Psoas muscle (tissue), 8 donors: ENCODE measurements around the gene NTSR2. TPM values are rescaled to one million over a fixed set of nuclear protein-coding genes. Genes with fewer than 3 reads are reported as not detected.
A peak's percentile ranks its signal among the peaks of the same experiment; 100 is the strongest.

ENCODE experiments used
- ATAC-seq, 4 donors: fragments of 200-7000 bp; cut with Tn5 transposase; one replicate each; pipeline ENCODE4 v1.9.1; 2020; ENCODE audit warnings: moderate library complexity in 3 of 4, mild to moderate bottlenecking in 2 of 4
- DNase-seq, 2 donors: peaks; one replicate each; pipeline ENCODE4 v3.0.0-alpha.2; 2020
- H3K27ac ChIP-seq: fragments of 200-600 bp; one replicate; pipeline ENCODE4 v1.8.0; 2022
- H3K27me3 ChIP-seq, 3 donors: fragments of 200-600 bp in 1 of 3; one replicate each; pipeline versions ENCODE4 v1.6.1 to v1.8.0; 2013 to 2022; ENCODE audit warnings: low read length in 2 of 3, mild to moderate bottlenecking in 2 of 3, moderate library complexity in 1 of 3; ENCODE audit not compliant: insufficient read depth in 3 of 3
- H3K36me3 ChIP-seq, 2 donors: fragments of 200-600 bp in 1 of 2; one replicate each; pipeline versions ENCODE4 v1.6.1 to v1.8.0; 2013 to 2022; ENCODE audit warnings: low read depth in 1 of 2, mild to moderate bottlenecking in 1 of 2, moderate library complexity in 1 of 2; ENCODE audit not compliant: insufficient read depth in 1 of 2
- H3K4me1 ChIP-seq: fragments of 200-600 bp; one replicate; pipeline ENCODE4 v1.8.0; 2022
- H3K4me3 ChIP-seq: fragments of 200-600 bp; one replicate; pipeline ENCODE4 v1.8.0; 2022; ENCODE audit warnings: mild to moderate bottlenecking
- H3K9me3 ChIP-seq: fragments of 200-600 bp; one replicate; pipeline ENCODE4 v1.8.0; 2022
- WGBS, 3 donors: extraction: QIAGEN DNeasy Blood & Tissue Kit; methylation state at CpG; one replicate each; pipeline versions ENCODE4 v1.1.6 to v1.1.7; 2013; 5-methylcytosine and 5-hydroxymethylcytosine counted together
- intact Hi-C, 2 donors: fragments of 100-400 bp; cut with DNase I; formaldehyde crosslinking; loops; one replicate each; pipeline versions ENCODE4 v1.11.0 to v1.14.2; 2022
- polyA plus RNA-seq, 3 donors: library from polyadenylated mRNA; stranded (reverse); fragments of 200-250 nt; gene quantifications; one replicate each; pipeline ENCODE4 v1.2.3, GENCODE V29; 2013
- total RNA-seq, 4 donors: library from RNA; stranded (reverse); fragmentation: NEBNext Ultra II Directional in 2 of 4; extraction: Animal tissue kit (Norgen Biotek cat#: 25700) in 2 of 4; gene quantifications; one replicate each; pipeline versions ENCODE4 v1.2.1 to v1.2.4, GENCODE V29; 2021 to 2023
- TF ChIP-seq, protein P1 (sequence below): fragments of 200-600 bp; IDR thresholded peaks from one replicate; pipeline ENCODE4 v1.8.0; 2022; ENCODE audit warnings: antibody characterized with exemption
- donor health status: healthy with polysubstance abuse.
- donor health status: DM: no; HTN: no; CAD: no; lungs with moderate emphysema.
- donor health status: Bipolar disorder and iron deficiency.
- donor health status: healthy.
- donor health status: DM: yes; HTN: yes; CAD: no.
- donor health status: DM: no; HTN: no; CAD: no.
- donor health status: DM: no; HTN: no; CAD: no.
- donor health status: DM: yes; HTN: yes; CAD: no.

The NTSR2 gene
- total and polyA plus RNA-seq, 7 donors: 0.18 to 0.97 (median 0.35) TPM; not detected in 1

DNA sequence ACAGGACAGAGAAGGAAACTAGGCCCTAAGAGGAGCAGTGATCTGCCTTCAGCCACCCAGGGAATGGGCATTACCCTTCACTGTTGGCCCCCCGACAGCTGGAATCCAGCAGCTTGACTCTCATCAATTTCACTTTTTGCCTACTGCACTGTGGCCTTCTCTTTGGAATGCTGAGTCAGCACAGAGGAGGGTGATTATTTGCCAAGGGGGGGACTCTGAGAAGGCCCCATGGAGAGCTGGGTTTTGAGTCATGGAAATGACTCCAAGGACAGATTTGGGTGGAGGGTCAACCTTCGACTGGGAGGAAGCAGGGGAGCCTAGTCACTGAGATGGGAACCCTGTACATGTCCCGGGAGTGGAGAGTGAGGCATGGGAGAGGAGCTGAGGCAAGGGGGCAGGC lies 38.1 kb upstream of the NTSR2 start:
- H3K9me3 ChIP-seq: no peaks in the 10 kb centered on the region
- H3K27ac ChIP-seq: no peak overlapping the region
- H3K4me3 ChIP-seq: no peak overlapping the region
- WGBS, 3 donors: 91 to 94% (median 94%) methylated on average over 3 of the region's 3 CpGs
- H3K36me3 ChIP-seq: no peaks in the 10 kb centered on the region
- TF ChIP-seq, protein P1, sequence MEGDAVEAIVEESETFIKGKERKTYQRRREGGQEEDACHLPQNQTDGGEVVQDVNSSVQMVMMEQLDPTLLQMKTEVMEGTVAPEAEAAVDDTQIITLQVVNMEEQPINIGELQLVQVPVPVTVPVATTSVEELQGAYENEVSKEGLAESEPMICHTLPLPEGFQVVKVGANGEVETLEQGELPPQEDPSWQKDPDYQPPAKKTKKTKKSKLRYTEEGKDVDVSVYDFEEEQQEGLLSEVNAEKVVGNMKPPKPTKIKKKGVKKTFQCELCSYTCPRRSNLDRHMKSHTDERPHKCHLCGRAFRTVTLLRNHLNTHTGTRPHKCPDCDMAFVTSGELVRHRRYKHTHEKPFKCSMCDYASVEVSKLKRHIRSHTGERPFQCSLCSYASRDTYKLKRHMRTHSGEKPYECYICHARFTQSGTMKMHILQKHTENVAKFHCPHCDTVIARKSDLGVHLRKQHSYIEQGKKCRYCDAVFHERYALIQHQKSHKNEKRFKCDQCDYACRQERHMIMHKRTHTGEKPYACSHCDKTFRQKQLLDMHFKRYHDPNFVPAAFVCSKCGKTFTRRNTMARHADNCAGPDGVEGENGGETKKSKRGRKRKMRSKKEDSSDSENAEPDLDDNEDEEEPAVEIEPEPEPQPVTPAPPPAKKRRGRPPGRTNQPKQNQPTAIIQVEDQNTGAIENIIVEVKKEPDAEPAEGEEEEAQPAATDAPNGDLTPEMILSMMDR: no peak
- ATAC-seq (no peak), DNase-seq (no peak)
- intact Hi-C loops: no loop called here
- no peaks in the 10 kb centered on the region for H3K27me3 ChIP-seq
- peaks cover 15% of the 10 kb centered on the region for H3K4me1 ChIP-seq

DNA sequence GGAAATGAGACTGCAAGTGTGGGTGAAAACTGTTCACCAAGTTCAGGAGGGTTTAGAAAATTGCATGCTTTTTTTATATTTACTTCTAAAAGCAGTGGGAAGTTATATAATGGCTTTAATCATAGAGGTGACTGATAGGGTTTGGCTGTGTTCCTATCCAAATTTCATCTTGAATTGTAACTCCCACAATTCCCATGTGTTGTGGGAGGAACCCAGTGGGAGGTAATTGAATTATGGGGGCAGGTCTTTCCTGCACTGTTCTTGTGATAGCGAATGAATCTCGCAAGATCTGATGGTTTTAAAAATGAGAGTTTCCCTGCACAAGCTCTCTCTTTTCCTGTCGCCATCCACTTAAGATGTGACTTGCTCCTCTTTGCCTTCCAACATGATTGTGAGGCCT lies 35.7 kb upstream of the NTSR2 start:
- no peaks in the 10 kb centered on the region for H3K27me3 ChIP-seq
- DNase-seq: no peak
- H3K4me1 ChIP-seq: peaks cover 11% of the 10 kb centered on the region
- no peak overlapping the region for H3K4me3 ChIP-seq
- H3K27ac ChIP-seq: no peak overlapping the region
- TF ChIP-seq, protein P1: no peak
- no peak for ATAC-seq
- intact Hi-C loops: no loop called here
- WGBS, 3 donors: 91 to 96% (median 93%) methylated on average over 3 of the region's 3 CpGs
- no peaks in the 10 kb centered on the region for H3K36me3 ChIP-seq
- no peaks in the 10 kb centered on the region for H3K9me3 ChIP-seq

DNA sequence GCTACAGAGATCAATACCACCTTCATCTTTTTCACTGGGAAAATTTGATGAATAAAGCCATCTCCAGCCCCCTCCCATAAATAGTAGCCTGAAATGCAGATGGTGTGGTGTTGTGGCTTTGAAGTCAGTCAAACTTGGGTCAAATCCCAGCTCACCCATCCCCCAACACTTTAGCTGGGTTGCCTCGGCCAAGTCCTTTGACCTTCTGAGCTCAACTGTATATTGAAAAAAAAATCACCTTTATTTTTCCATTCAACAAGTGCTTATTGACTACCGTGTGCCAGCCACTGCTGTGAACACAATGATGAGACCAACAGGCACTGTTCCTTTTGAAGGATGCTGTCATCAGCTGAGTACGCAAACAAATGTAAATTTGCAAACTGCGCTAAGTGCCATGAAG lies 35.1 kb upstream of the NTSR2 start:
- Histone ChIP-seq H3K36me3 (no peaks in the 10 kb centered on the region), H3K4me3 (no peak overlapping the region), H3K27me3 (no peaks in the 10 kb centered on the region), H3K9me3 (no peaks in the 10 kb centered on the region), H3K4me1 (peaks cover 9% of the 10 kb centered on the region), H3K27ac (no peak overlapping the region)
- ATAC-seq: no peak
- TF ChIP-seq, protein P1: no peak
- DNase-seq: no peak
- WGBS, 3 donors: 79 to 85% (median 82%) methylated on average over 4 of the region's 4 CpGs
- intact Hi-C loops: no loop called here

DNA sequence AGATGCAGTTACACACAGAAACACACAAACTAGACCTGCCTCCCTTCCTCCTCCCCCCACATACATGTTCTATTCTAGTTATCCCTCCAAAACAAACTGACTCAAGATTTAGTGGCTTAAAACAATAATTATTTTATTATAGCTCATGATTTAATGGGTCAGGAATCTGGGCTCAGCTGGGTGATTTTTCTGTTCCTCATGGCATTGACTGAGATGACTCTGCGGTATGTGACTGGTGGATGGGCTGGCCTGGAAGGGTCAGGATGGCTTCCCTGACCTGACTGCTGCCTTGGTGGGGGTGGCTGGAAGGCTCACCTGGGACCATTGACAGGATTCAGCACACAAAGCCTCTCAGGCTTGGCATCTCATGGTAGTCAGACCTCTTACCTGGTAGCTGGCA lies 33.7 kb upstream of the NTSR2 start:
- Histone ChIP-seq H3K4me1 (peaks cover 15% of the 10 kb centered on the region), H3K27me3 (no peaks in the 10 kb centered on the region), H3K9me3 (no peaks in the 10 kb centered on the region), H3K36me3 (no peaks in the 10 kb centered on the region), H3K4me3 (no peak overlapping the region), H3K27ac (no peak overlapping the region)
- intact Hi-C loops: loop anchor here in 1 of 2 donors (5.0 kb wide), 1 partner anchor 34 kb away; no protein-coding TSS in a partner anchor
- 51 to 56% (median 53%) methylated on average over 1 of the region's 1 CpG for WGBS, 3 donors
- TF ChIP-seq, protein P1: no peak
- DNase-seq: no peak
- peak in 2 of 4 donors; percentile 47 to 55 for ATAC-seq

DNA sequence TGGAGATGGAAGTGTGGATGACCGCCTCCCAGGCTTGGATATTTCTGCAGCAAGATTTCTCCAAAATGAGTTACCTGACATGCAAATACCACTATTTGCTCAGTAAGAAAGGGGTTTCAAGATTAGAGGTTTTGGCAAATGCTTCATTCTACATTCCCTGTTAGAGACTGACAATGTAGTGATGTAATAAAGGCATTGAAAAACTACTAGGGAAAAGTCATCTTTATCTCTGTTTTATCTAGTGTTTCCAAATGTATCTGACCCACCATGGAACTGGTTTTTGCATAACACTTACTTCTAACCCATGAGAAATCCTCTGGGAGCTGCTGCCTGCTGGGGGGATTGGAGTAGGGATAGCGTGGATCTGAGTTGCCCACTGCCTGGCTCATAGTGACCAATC lies 33.0 kb upstream of the NTSR2 start:
- 93 to 100% (median 94%) methylated on average over 2 of the region's 2 CpGs for WGBS, 3 donors
- Histone ChIP-seq H3K27ac (no peak overlapping the region), H3K36me3 (no peaks in the 10 kb centered on the region), H3K9me3 (no peaks in the 10 kb centered on the region), H3K4me3 (no peak overlapping the region), H3K27me3 (no peaks in the 10 kb centered on the region), H3K4me1 (peaks cover 22% of the 10 kb centered on the region)
- intact Hi-C loops: loop anchor here in 1 of 2 donors (5.0 kb wide), 1 partner anchor 34 kb away; no protein-coding TSS in a partner anchor
- no peak for DNase-seq
- no peak for ATAC-seq
- TF ChIP-seq, protein P1: no peak
